NT2/D1 (cell line): Measurements from ENCODE around the gene TSPAN1.

ENCODE experiments used
- DNase-seq: peaks from one replicate; pipeline ENCODE4 v3.0.0-alpha.2; 2011; ENCODE audit warnings: low read depth, low spot score
- H3K27me3 ChIP-seq: 2 replicates; pipeline ENCODE4 v1.6.0; 2011; ENCODE audit warnings: mild to moderate bottlenecking; ENCODE audit not compliant: insufficient read length, insufficient read depth
- H3K36me3 ChIP-seq: 2 replicates; pipeline ENCODE4 v1.6.1; 2011; ENCODE audit warnings: mild to moderate bottlenecking, low read length, mixed read lengths; ENCODE audit not compliant: insufficient read depth, insufficient read length
- H3K4me1 ChIP-seq: 2 replicates; pipeline ENCODE4 v1.5.1; 2011; ENCODE audit not compliant: insufficient read depth, insufficient read length
- H3K4me3 ChIP-seq: 2 replicates; pipeline ENCODE4 v1.5.1; 2011; ENCODE audit warnings: low read depth; ENCODE audit not compliant: insufficient read length
- H3K9ac ChIP-seq: 2 replicates; pipeline ENCODE4 v1.6.0; 2011; ENCODE audit warnings: low read depth; ENCODE audit not compliant: insufficient read length
- H3K9me3 ChIP-seq: 2 replicates; pipeline ENCODE4 v1.5.1; 2011; ENCODE audit warnings: mild to moderate bottlenecking, low read length; ENCODE audit not compliant: insufficient read depth
- SUZ12 ChIP-seq: IDR thresholded peaks from 2 replicates; pipeline ENCODE4 v1.6.1; 2011; ENCODE audit not compliant: insufficient read length, insufficient read depth; ENCODE audit errors: extremely low read depth
- YY1 ChIP-seq: IDR thresholded peaks from 2 replicates; pipeline ENCODE4 v1.6.1; 2011; ENCODE audit not compliant: insufficient read length, insufficient read depth
- ZNF274 ChIP-seq: IDR thresholded peaks from 2 replicates; pipeline ENCODE4 v1.6.1; 2011; ENCODE audit warnings: mild to moderate bottlenecking, low read depth, low read length

TSPAN1 gene, protein sequence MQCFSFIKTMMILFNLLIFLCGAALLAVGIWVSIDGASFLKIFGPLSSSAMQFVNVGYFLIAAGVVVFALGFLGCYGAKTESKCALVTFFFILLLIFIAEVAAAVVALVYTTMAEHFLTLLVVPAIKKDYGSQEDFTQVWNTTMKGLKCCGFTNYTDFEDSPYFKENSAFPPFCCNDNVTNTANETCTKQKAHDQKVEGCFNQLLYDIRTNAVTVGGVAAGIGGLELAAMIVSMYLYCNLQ

DNA sequence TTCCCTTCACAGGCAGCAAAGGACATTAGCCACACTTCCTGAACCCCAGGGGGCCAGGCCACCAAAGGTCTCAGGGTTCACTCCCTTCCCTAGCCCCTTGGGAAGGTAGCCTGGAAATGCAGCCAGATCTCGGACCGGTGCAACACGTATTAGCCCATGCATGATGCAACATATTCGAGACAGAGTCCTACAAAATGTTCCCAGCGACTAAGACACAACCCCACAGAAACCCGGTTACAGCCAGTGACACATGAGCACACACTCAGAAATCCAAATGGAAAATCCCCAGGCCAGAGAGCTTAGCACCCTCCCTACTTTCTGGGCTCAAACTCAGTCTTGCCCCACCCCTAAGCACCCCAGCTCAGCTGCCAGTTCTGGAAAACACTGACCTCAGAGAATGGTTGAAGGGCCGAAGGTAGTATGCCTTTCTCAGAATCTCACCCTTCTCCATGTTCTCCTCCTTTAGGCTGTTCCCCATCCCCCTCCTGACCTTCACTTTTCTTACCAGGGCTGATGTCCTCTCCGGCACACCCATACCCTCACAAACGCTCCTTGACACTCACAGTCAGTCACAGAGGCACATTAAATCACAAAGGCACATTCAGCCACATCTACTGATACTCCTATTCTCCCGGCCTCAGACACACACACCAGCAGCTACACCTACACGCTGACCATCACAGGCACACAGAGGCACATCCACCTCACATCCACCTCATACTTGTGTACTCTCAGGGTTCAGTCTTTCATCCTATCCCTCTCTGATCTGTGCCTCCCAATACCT is at the start of gene TSPAN1:
Gene TSPAN1 (plus strand): TSS at position 640 of the 784 bp plus-strand sequence. CDS start 6,021 bp downstream, outside the sequence.
- no peak for TF ChIP-seq YY1
- TF ChIP-seq SUZ12: no peak
- TF ChIP-seq ZNF274: no peak
- H3K9me3 ChIP-seq: no peaks in the 10 kb centered on the region
- no peak within 1 kb of the TSS for H3K4me3 ChIP-seq
- H3K4me1 ChIP-seq: peaks cover 26% of the 10 kb centered on the region
- peak within 1 kb of the TSS; percentile 2 for H3K9ac ChIP-seq
- no peak for DNase-seq
- H3K27me3 ChIP-seq: peaks cover 4% of the 10 kb centered on the region
- no peaks in the 10 kb centered on the region for H3K36me3 ChIP-seq

DNA sequence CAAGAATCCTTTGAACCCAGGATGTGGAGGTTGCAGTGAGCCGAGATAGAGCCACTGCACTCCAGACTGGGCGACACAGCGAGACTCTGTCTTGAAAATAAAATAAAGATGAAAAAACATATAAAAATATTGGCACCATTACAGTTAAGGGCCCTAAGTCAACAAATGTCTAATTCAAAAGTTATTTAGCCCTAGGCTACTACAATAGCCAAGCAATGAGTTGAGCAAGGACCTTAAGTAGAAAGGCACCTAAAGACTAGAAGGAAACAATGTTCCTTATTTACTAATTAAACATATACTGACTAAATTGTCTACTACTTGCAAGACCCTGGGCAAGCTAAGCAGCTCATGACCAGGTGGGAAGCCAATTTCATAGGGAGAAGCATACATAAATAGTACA is 46.5 kb upstream of the TSPAN1 start:
- TF ChIP-seq ZNF274 (no peak), SUZ12 (no peak), YY1 (no peak)
- H3K36me3 ChIP-seq: no peaks in the 10 kb centered on the region
- H3K4me3 ChIP-seq: no peak overlapping the region
- DNase-seq: no peak
- H3K4me1 ChIP-seq: no peaks in the 10 kb centered on the region
- H3K9me3 ChIP-seq: no peaks in the 10 kb centered on the region
- peaks cover 18% of the 10 kb centered on the region for H3K27me3 ChIP-seq
- no peak overlapping the region for H3K9ac ChIP-seq

DNA sequence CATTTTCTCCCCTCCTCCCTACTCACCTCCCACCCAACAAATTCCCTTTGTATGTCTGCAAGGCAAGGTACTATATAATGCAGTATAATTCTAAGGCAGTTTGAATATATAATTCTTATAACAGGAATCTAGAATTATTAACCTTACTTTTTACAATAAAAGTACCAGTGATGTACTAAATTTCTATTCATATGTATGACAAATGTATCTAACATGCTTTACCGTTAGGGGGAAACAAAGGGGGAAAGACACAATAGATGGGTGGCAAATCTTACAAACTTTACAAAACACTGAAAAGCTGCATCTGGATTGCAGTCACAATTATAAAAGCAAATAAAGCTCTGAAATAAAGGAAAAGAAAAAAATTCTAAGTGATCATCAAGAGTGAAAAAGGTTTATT is 44.8 kb upstream of the TSPAN1 start:
- Histone ChIP-seq H3K4me1 (no peaks in the 10 kb centered on the region), H3K27me3 (peaks cover 25% of the 10 kb centered on the region), H3K9me3 (no peaks in the 10 kb centered on the region), H3K9ac (no peak overlapping the region), H3K36me3 (no peaks in the 10 kb centered on the region), H3K4me3 (peak overlapping the region; percentile 13)
- no peak for DNase-seq
- TF ChIP-seq ZNF274 (no peak), YY1 (no peak), SUZ12 (no peak)

DNA sequence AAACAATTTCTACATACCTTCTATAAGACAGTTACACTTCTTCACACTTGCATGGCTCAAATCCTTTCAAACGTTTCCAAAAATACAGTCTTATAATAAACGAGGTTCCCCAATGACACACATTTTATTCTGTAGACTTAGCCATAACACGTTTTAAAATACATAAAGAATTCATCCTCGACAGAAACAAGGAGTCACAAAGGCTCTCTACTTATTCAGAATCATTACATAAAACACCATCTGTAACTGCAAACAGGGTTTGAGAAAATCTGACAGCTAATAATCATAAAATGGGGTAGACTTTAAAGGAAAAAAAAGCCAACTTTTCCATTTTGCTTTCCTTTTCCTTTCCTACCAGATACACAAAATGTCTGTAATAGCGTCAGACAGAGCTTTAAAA is 44.3 kb upstream of the TSPAN1 start:
- Histone ChIP-seq H3K4me1 (no peaks in the 10 kb centered on the region), H3K36me3 (no peaks in the 10 kb centered on the region), H3K9ac (no peak overlapping the region), H3K9me3 (no peaks in the 10 kb centered on the region), H3K27me3 (peaks cover 25% of the 10 kb centered on the region), H3K4me3 (peak overlapping the region; percentile 13)
- no peak for DNase-seq
- TF ChIP-seq SUZ12 (no peak), YY1 (no peak), ZNF274 (no peak)

DNA sequence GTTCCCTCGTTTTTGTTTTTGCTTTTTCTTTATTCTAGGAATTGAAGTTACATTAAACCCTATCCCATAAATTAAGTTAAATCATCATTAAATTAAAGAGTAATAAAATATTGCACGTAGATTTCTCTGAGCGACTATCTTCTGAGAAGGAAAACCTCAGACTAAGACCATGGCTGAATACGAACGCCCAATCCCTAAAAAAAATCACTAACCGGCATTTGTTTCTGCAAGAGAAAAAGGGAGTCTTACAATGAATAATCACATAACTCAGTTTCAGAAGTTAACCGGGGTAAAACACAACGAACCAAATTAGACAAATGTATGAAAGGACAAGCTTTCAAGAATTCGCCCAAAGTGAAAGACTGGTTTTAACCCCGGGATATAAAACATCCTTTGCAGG is 43.8 kb upstream of the TSPAN1 start:
- H3K9me3 ChIP-seq: no peaks in the 10 kb centered on the region
- no peaks in the 10 kb centered on the region for H3K36me3 ChIP-seq
- H3K27me3 ChIP-seq: peaks cover 25% of the 10 kb centered on the region
- DNase-seq: no peak
- H3K4me1 ChIP-seq: no peaks in the 10 kb centered on the region
- peak overlapping the region; percentile 53 for H3K9ac ChIP-seq
- peak overlapping the region; percentile 71 for H3K4me3 ChIP-seq
- TF ChIP-seq SUZ12 (no peak), ZNF274 (no peak), YY1 (no peak)

DNA sequence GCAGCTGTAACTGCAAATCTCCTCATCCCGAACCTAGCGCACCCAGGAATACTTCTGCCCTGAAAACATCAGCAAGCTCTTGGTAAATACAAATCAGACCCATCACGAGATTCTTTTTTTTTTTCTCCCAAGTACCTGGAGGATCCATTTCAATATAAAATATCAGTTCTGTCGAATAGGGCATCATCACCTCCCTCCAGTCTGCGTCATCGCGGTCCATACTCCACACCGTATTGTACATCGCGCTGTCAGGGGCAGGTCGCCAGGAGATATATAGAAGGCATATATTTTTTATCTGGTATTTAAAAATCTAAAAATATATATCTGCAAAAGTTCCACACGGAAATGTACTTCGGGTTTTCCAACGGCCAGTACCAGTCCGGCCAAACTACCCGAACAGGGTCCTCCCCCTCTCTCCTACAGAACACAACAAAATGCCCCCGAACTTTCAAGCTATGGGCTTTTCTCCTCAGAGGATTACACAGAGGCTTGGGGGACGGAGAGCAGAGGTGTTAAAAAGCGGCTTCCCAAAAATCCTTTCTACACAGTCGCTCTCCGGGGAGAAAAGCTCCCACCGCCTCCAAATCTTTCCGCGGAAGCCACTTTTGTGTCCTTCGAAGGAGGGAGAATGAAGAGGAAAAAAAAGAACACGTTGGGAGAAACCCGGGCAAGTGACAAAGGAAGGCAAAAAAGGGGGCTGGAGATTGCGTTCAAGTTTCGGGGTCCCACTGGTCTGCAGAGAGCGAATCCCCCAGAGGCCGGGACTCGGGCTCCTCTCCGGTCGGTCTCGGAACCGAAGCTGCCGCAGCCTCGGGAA is 43.0 kb upstream of the TSPAN1 start:
- H3K4me1 ChIP-seq: no peaks in the 10 kb centered on the region

More for the DNA sequence above, 43.0 kb upstream of the TSPAN1 start:
- peak overlapping the region; percentile 71 for H3K4me3 ChIP-seq
- no peak for DNase-seq
- no peaks in the 10 kb centered on the region for H3K9me3 ChIP-seq
- H3K9ac ChIP-seq: peak overlapping the region; percentile 93
- H3K27me3 ChIP-seq: peaks cover 25% of the 10 kb centered on the region
- no peaks in the 10 kb centered on the region for H3K36me3 ChIP-seq
- TF ChIP-seq ZNF274 (no peak), SUZ12 (no peak), YY1 (no peak)
